IPS-NIHi11 (cell line): ENCODE results near the gene KLHL33.

Experiments
- DNase-seq: peaks from one replicate; pipeline ENCODE4 v3.0.0; 2012; ENCODE audit warnings: mixed read lengths, low spot score

Gene KLHL33

DNA sequence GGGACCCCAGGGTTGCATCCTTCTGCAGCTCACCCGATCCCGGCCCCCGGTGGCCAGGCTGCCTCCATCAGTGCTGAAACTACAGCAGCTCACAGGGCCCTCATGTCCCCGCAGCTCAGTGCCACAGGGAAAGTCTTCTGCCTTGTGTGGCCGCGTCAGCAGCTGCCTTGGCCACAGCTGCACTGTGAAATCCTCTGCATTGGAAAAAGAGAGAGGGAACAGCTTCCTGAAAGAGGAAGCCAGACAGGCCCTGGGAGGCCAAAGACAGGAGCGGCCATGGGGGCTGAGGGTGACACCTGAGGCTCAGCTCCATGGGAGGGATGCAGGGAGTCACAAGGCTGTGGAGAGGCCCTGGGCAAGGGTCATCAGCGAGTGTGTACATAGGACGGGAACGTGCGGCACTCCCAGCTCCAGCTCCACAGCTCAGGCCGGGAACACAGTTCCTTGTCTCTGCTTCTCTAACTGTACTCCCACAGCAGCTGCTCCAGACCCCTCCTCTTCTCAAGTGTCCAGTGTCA lies 59.8 kb downstream of the KLHL33 start:
- no peak for DNase-seq
